B cell (primary cell): ENCODE data around the gene UBXN7. TPM values are rescaled to one million over a fixed set of nuclear protein-coding genes. Genes with fewer than 3 reads are reported as not detected.

ENCODE experiments used
- ATAC-seq: fragments of 200-7000 bp; cut with Tn5 transposase; one replicate; pipeline ENCODE4 v1.10.0; 2021; ENCODE audit warnings: low read depth, mild to moderate bottlenecking, moderate number of reproducible peaks, moderate library complexity
- CTCF ChIA-PET: fragments of 350-600 bp; sonication (Branson Sonifier 250); formaldehyde crosslinking; loops from one replicate; lab custom pipeline; 2021; ENCODE audit warnings: antibody characterized with exemption, inconsistent platforms; lab: Charles Lee
- POLR2A ChIA-PET: fragments of 350-600 bp; sonication (Branson Sonifier 250); formaldehyde crosslinking; loops from one replicate; lab custom pipeline; 2021; ENCODE audit warnings: antibody characterized with exemption; lab: Charles Lee
- DNase-seq: peaks from one replicate; pipeline ENCODE4 v3.0.0; 2013
- H2AFZ ChIP-seq: 2 replicates; pipeline ENCODE4 v1.6.1; 2012; ENCODE audit warnings: mild to moderate bottlenecking, low read depth, low read length; ENCODE audit not compliant: insufficient read depth, poor library complexity, severe bottlenecking
- H3K27ac ChIP-seq, 2 donors: 1 replicate in 1 of 2; 2 replicates in 1 of 2; pipeline ENCODE4 v1.5.1; 2012 to 2013; ENCODE audit warnings: low read length in 2 of 2, mild to moderate bottlenecking in 2 of 2, moderate library complexity in 1 of 2
- H3K27me3 ChIP-seq, 4 experiments: fragments of 200-600 bp in 1 of 4; sonication (generic) in 1 of 4; replicated peaks in 1 of 4; 1 replicate in 2 of 4; 2 replicates in 2 of 4; pipeline versions ENCODE4 v1.6.1 to v1.7.0; 2013 to 2016; ENCODE audit warnings: low read length in 3 of 4, mild to moderate bottlenecking in 2 of 4, mixed read lengths in 1 of 4, moderate library complexity in 1 of 4; ENCODE audit not compliant: insufficient read depth in 4 of 4, control insufficient read depth in 3 of 4; ENCODE audit errors: control extremely low read depth in 1 of 4
- H3K36me3 ChIP-seq, 2 experiments: replicated peaks in 1 of 2; 1 replicate in 1 of 2; 2 replicates in 1 of 2; pipeline versions ENCODE4 v1.6.1 to v1.7.1; 2013; ENCODE audit warnings: low read length in 1 of 2; ENCODE audit not compliant: insufficient read depth in 2 of 2, control insufficient read depth in 1 of 2; ENCODE audit errors: control extremely low read depth in 1 of 2, extremely low read depth in 1 of 2
- H3K4me1 ChIP-seq, 2 donors: fragments of 200-600 bp in 1 of 2; sonication (generic) in 1 of 2; 1 replicate in 1 of 2; 2 replicates in 1 of 2; pipeline versions ENCODE4 v1.5.1 to v1.6.1; 2013 to 2017; ENCODE audit warnings: low read length in 2 of 2; ENCODE audit not compliant: control insufficient read depth in 2 of 2, insufficient read depth in 2 of 2
- H3K4me2 ChIP-seq: replicated peaks from 2 replicates; pipeline ENCODE3; 2012; ENCODE audit warnings: mild to moderate bottlenecking, low read depth, low read length; ENCODE audit not compliant: poor library complexity, severe bottlenecking
- H3K4me3 ChIP-seq, 5 experiments: fragments of 200-600 bp in 1 of 5; sonication (generic) in 1 of 5; 1 replicate in 3 of 5; 2 replicates in 2 of 5; pipeline versions ENCODE4 v1.5.1 to v1.7.0; 2011 to 2016; ENCODE audit warnings: low read length in 4 of 5, mild to moderate bottlenecking in 4 of 5, low read depth in 2 of 5, control low read depth in 1 of 5, moderate library complexity in 1 of 5; ENCODE audit not compliant: insufficient read depth in 1 of 5; ENCODE audit errors: control extremely low read depth in 1 of 5, extremely low read depth in 1 of 5
- H3K79me2 ChIP-seq: fragments of 200-600 bp; sonication (generic); one replicate; pipeline ENCODE4 v1.6.0; 2016; ENCODE audit warnings: low read length; ENCODE audit not compliant: control insufficient read depth, insufficient read depth
- H3K9ac ChIP-seq: fragments of 200-600 bp; sonication (generic); 2 replicates; pipeline ENCODE4 v1.6.1; 2017; ENCODE audit warnings: mild to moderate bottlenecking, low read length, moderate library complexity
- H3K9me3 ChIP-seq, 3 donors: one replicate each; pipeline versions ENCODE4 v1.6.1 to v1.7.1; 2013; ENCODE audit warnings: low read length in 2 of 3; ENCODE audit not compliant: control insufficient read depth in 2 of 3, insufficient read depth in 1 of 3; ENCODE audit errors: control extremely low read depth in 1 of 3
- H4K20me1 ChIP-seq: 2 replicates; pipeline ENCODE4 v1.6.0; 2012; ENCODE audit warnings: mild to moderate bottlenecking, low read length; ENCODE audit not compliant: insufficient read depth, control insufficient read depth, poor library complexity, severe bottlenecking
- H3K27ac Mint-ChIP-seq: one replicate; pipeline ENCODE4 v1.8.0; 2021; ENCODE audit warnings: mixed read lengths
- H3K27me3 Mint-ChIP-seq: one replicate; pipeline ENCODE4 v1.8.0; 2021; ENCODE audit warnings: mixed read lengths
- H3K4me1 Mint-ChIP-seq: one replicate; pipeline ENCODE4 v1.8.0; 2021; ENCODE audit warnings: mixed read lengths
- H3K4me3 Mint-ChIP-seq: one replicate; pipeline ENCODE4 v1.8.0; 2021; ENCODE audit warnings: mixed read lengths
- H3K9me3 Mint-ChIP-seq: one replicate; pipeline ENCODE4 v1.8.0; 2022; ENCODE audit warnings: mixed read lengths; ENCODE audit not compliant: insufficient read depth
- CTCF ChIP-seq: fragments of 200-600 bp; IDR thresholded peaks from one replicate; pipeline ENCODE4 v1.8.0; 2022; ENCODE audit warnings: antibody characterized with exemption, mild to moderate bottlenecking
- EZH2 ChIP-seq: IDR thresholded peaks from 2 replicates; pipeline ENCODE4 v1.6.1; 2012; ENCODE audit warnings: borderline replicate concordance, low read depth, mild to moderate bottlenecking, moderate library complexity, low read length; ENCODE audit not compliant: insufficient read depth, poor library complexity, severe bottlenecking
- WGBS: methylation state at CpG from one replicate; pipeline ENCODE4 v1.1.5; 2013; ENCODE audit warnings: missing lambda C conversion rate; ENCODE audit not compliant: insufficient coverage; 5-methylcytosine and 5-hydroxymethylcytosine counted together
- intact Hi-C: fragments of 100-400 bp; cut with micrococcal nuclease; formaldehyde crosslinking; loops from one replicate; pipeline ENCODE4 v1.10.0; 2022
- polyA plus RNA-seq: library from polyadenylated mRNA; depleted of rRNA; stranded (reverse); fragments of >200 nt; gene quantifications from 2 replicates; pipeline ENCODE4 v1.2.3, GENCODE V29; 2012
- total RNA-seq, 2 donors: library from RNA; stranded (reverse); fragments of 120-200 nt in 1 of 2; gene quantifications; 1 replicate in 1 of 2; 2 replicates in 1 of 2; pipeline versions ENCODE4 v1.2.3 to v1.2.4, GENCODE V29; 2013 to 2022

The UBXN7 gene
- total and polyA plus RNA-seq, 2 donors (not counting 1 experiment from before 2014, with no cell fraction given): 7.4 to 107 TPM

- Mint-ChIP-seq H3K4me1 (peaks cover 4% of the 10 kb centered on the region), H3K9me3 (no peaks in the 10 kb centered on the region), H3K4me3 (no peak overlapping the region), H3K27ac (no peak overlapping the region), H3K27me3 (no peaks in the 10 kb centered on the region)
- peaks cover 0 to 8% of the 10 kb centered on the region in 2 donors for H3K4me1 ChIP-seq
- H2AFZ ChIP-seq: no peak overlapping the region
- peaks cover 3% of the 10 kb centered on the region for H3K79me2 ChIP-seq
- H3K9ac ChIP-seq: no peak overlapping the region
- H3K27me3 ChIP-seq: no peaks in the 10 kb centered on the region
- TF ChIP-seq CTCF: no peak
- TF ChIP-seq EZH2: no peak
- no peaks in the 10 kb centered on the region for H3K36me3 ChIP-seq
- DNase-seq: no peak
- WGBS: 95% methylated on average over 8 of the region's 11 CpGs
- ATAC-seq: no peak
- H3K4me2 ChIP-seq: no peak overlapping the region
- CTCF ChIA-PET: no interaction called here
- no peak overlapping the region for H3K4me3 ChIP-seq
- no peaks in the 10 kb centered on the region for H4K20me1 ChIP-seq
- intact Hi-C loops: no loop called here
- POLR2A ChIA-PET: interaction anchor here (0.6 kb wide), 1 partner anchor 101 kb away, joined by 9 read pairs; no protein-coding TSS in a partner anchor
- H3K27ac ChIP-seq: no peak overlapping the region
- H3K9me3 ChIP-seq: no peaks in the 10 kb centered on the region
These were observed 108.5 kb downstream of the UBXN7 start for GRCh38 chr3:196323691-196324090.

- no peak overlapping the region for H3K27ac Mint-ChIP-seq
- WGBS: no CpG with 5 or more reads among the region's 4 CpGs
- no peak overlapping the region for H3K4me3 Mint-ChIP-seq
- Histone ChIP-seq H3K9ac (no peak overlapping the region), H3K27me3 (no peaks in the 10 kb centered on the region), H3K79me2 (peaks cover 3% of the 10 kb centered on the region), H2AFZ (no peak overlapping the region), H3K9me3 (no peaks in the 10 kb centered on the region), H3K4me3 (no peak overlapping the region), H3K27ac (no peak overlapping the region), H3K4me1 (peaks cover 0 to 10% of the 10 kb centered on the region in 2 donors), H3K4me2 (no peak overlapping the region), H4K20me1 (no peaks in the 10 kb centered on the region), H3K36me3 (no peaks in the 10 kb centered on the region)
- CTCF ChIA-PET: no interaction called here
- POLR2A ChIA-PET: interaction anchor here (0.6 kb wide), 1 partner anchor 102 kb away, joined by 9 read pairs; no protein-coding TSS in a partner anchor
- H3K4me1 Mint-ChIP-seq: peaks cover 4% of the 10 kb centered on the region
- ATAC-seq (no peak), DNase-seq (no peak)
- no peak for TF ChIP-seq EZH2
- no peak for TF ChIP-seq CTCF
- H3K27me3 Mint-ChIP-seq: no peaks in the 10 kb centered on the region
- H3K9me3 Mint-ChIP-seq: no peaks in the 10 kb centered on the region
- intact Hi-C loops: no loop called here
These were observed 109.2 kb downstream of the UBXN7 start for GRCh38 chr3:196323016-196323415.
